ENCODE results near the gene FGF5.

GRCh38 chr4:80259012-80259411, 7.5 kb upstream of the FGF5 start:
- no peak for TF ChIP-seq TAF1 (IDR thresholded peaks at IDR 0.05; ENCODE audit: low read depth, low read length)
- no peak for TF ChIP-seq POLR2AphosphoS5 (IDR thresholded peaks at IDR 0.05; ENCODE audit: low read depth, low read length)
- no peak for TF ChIP-seq POLR2A (IDR thresholded peaks at IDR 0.05; ENCODE audit: low read depth, low read length)

Measured in GM12891 (cell line).